ENCODE data around the gene SV2C.

DNA sequence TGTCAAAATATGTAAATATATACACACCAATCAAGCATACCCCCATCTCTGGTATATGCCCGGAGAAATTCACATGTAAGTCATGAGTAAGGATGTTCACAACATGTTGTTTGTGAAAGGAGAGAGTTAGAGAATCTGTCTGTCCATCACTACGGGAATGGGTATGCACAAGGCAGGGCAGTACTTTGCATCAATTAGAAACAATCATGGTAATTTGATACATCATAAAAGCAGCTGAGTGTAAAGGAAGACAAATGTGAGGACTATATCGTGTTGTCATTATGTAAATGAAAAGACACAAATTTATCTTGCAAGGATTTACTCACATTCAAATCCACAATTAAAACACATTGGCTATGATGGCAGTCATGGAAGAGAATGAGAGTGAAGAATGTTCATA lies 146.7 kb downstream of the SV2C start:
- TF ChIP-seq L3MBTL2 (conservative IDR thresholded peaks at IDR 0.05) (no peak), ELF4 (IDR thresholded peaks at IDR 0.05) (no peak), SP1 (IDR thresholded peaks at IDR 0.05) (no peak), CTBP1 (IDR thresholded peaks at IDR 0.05; ENCODE audit: borderline replicate concordance) (no peak), ARNT (IDR thresholded peaks at IDR 0.05) (no peak), FOXA1 (IDR thresholded peaks at IDR 0.05) (no peak), HDGF (IDR thresholded peaks at IDR 0.05; ENCODE audit: borderline replicate concordance) (no peak), FOXK2 (IDR thresholded peaks at IDR 0.05) (no peak), BHLHE40 (IDR thresholded peaks at IDR 0.05; ENCODE audit: borderline replicate concordance) (no peak), TARDBP (IDR thresholded peaks at IDR 0.05) (no peak), SUZ12 (IDR thresholded peaks at IDR 0.05) (no peak), ZNF384 (IDR thresholded peaks at IDR 0.05) (no peak)

All from HEK293T (cell line).